Neural cell (in vitro differentiated cells): ENCODE results near the gene SERGEF. TPM values are rescaled to one million over a fixed set of nuclear protein-coding genes. Genes with fewer than 3 reads are reported as not detected.

ENCODE experiments used
- H2AFZ ChIP-seq: fragments of 200-600, 300-800 bp; sonication (generic), shearing (Covaris generic); 2 replicates; pipeline ENCODE4 v1.6.0; 2014; ENCODE audit warnings: low read depth, mild to moderate bottlenecking, antibody characterized with exemption, low read length, moderate library complexity
- H3F3A ChIP-seq: fragments of 200-600 bp; shearing (Covaris generic); 2 replicates; pipeline ENCODE4 v1.6.1; 2016; ENCODE audit warnings: mild to moderate bottlenecking, moderate library complexity, mixed read lengths, antibody characterized with exemption, low read length; ENCODE audit not compliant: insufficient read depth, poor library complexity, severe bottlenecking
- H3K27ac ChIP-seq: fragments of 200-600, 300-800 bp; sonication (generic), shearing (Covaris generic); 2 replicates; pipeline ENCODE4 v1.5.1; 2014; ENCODE audit warnings: mild to moderate bottlenecking, low read length, moderate library complexity
- H3K27me3 ChIP-seq: fragments of 300-800, 200-600 bp; sonication (generic), shearing (Covaris generic); 2 replicates; pipeline ENCODE4 v1.6.0; 2014; ENCODE audit warnings: mild to moderate bottlenecking, low read depth, low read length, moderate library complexity; ENCODE audit not compliant: insufficient read depth
- H3K36me3 ChIP-seq: fragments of 300-800, 200-600 bp; sonication (generic), shearing (Covaris generic); 2 replicates; pipeline ENCODE4 v1.5.1; 2014; ENCODE audit warnings: mild to moderate bottlenecking, antibody characterized with exemption, low read length, moderate library complexity; ENCODE audit not compliant: insufficient read depth
- H3K4me2 ChIP-seq: fragments of 300-800, 200-600 bp; sonication (generic), shearing (Covaris generic); 2 replicates; pipeline ENCODE4 v1.6.0; 2014; ENCODE audit warnings: mild to moderate bottlenecking, low read length
- H3K4me3 ChIP-seq: fragments of 300-800, 200-600 bp; sonication (generic), shearing (Covaris generic); 2 replicates; pipeline ENCODE4 v1.5.1; 2014; ENCODE audit warnings: mild to moderate bottlenecking, low read length, moderate library complexity
- H3K79me2 ChIP-seq: fragments of 200-600 bp; shearing (Covaris generic); replicated peaks from 2 replicates; pipeline ENCODE4 v1.6.0; 2014; ENCODE audit warnings: mild to moderate bottlenecking, low read length, moderate library complexity; ENCODE audit not compliant: insufficient read depth
- H3K9ac ChIP-seq: fragments of 300-800, 200-600 bp; sonication (generic), shearing (Covaris generic); 2 replicates; pipeline ENCODE4 v1.6.1; 2016; ENCODE audit warnings: mild to moderate bottlenecking, low read length, mixed read lengths
- H3K9me2 ChIP-seq: fragments of 200-600 bp; shearing (Covaris generic); 2 replicates; pipeline ENCODE4 v1.6.1; 2016; ENCODE audit warnings: mild to moderate bottlenecking, low read length, mixed read lengths; ENCODE audit not compliant: insufficient read depth
- H3K9me3 ChIP-seq: fragments of 200-600, 300-800 bp; sonication (generic), shearing (Covaris generic); 2 replicates; pipeline ENCODE4 v1.6.1; 2016; ENCODE audit warnings: mild to moderate bottlenecking, mixed run types, low read length, moderate library complexity, mixed read lengths
- H4K20me1 ChIP-seq: fragments of 200-600 bp; shearing (Covaris generic); 2 replicates; pipeline ENCODE4 v1.6.1; 2016; ENCODE audit warnings: mild to moderate bottlenecking, mixed run types; ENCODE audit not compliant: insufficient read depth
- CTCF ChIP-seq: fragments of 450-650 bp; IDR thresholded peaks from 2 replicates; pipeline ENCODE4 v1.5.1; 2014; ENCODE audit warnings: antibody characterized with exemption, mild to moderate bottlenecking, moderate library complexity; ENCODE audit not compliant: poor library complexity, severe bottlenecking
- EP300 ChIP-seq: fragments of 450-650 bp; conservative IDR thresholded peaks from 2 replicates; pipeline ENCODE4 v1.6.1; 2014; ENCODE audit warnings: antibody characterized with exemption, mild to moderate bottlenecking, moderate library complexity; ENCODE audit not compliant: poor library complexity, severe bottlenecking
- EZH2 ChIP-seq: fragments of 200-600, 300-800 bp; shearing (Covaris generic), sonication (generic); IDR thresholded peaks from 2 replicates; pipeline ENCODE4 v1.6.1; 2014; ENCODE audit warnings: antibody characterized with exemption, low read length, borderline replicate concordance, mild to moderate bottlenecking; ENCODE audit not compliant: insufficient read depth, poor library complexity, severe bottlenecking
- MXI1 ChIP-seq: fragments of 450-650 bp; conservative IDR thresholded peaks from 2 replicates; pipeline ENCODE4 v1.6.1; 2014; ENCODE audit warnings: antibody characterized with exemption, mild to moderate bottlenecking; ENCODE audit not compliant: poor library complexity, severe bottlenecking
- POLR2AphosphoS5 ChIP-seq: IDR thresholded peaks from 2 replicates; pipeline ENCODE4 v1.6.1; 2012
- RAD21 ChIP-seq: fragments of 450-650 bp; conservative IDR thresholded peaks from 2 replicates; pipeline ENCODE4 v1.6.1; 2014; ENCODE audit warnings: antibody characterized with exemption, mild to moderate bottlenecking, moderate library complexity
- REST ChIP-seq: IDR thresholded peaks from 2 replicates; pipeline ENCODE4 v1.6.1; 2012; ENCODE audit warnings: borderline replicate concordance
- SMC3 ChIP-seq: fragments of 450-650 bp; conservative IDR thresholded peaks from 2 replicates; pipeline ENCODE4 v1.6.1; 2014; ENCODE audit warnings: antibody characterized with exemption, mild to moderate bottlenecking, moderate library complexity; ENCODE audit not compliant: poor library complexity
- TAF1 ChIP-seq: IDR thresholded peaks from 2 replicates; pipeline ENCODE4 v1.6.1; 2012; ENCODE audit warnings: low read depth
- polyA plus RNA-seq: library from polyadenylated mRNA; depleted of rRNA; stranded (reverse); fragments of >200 nt; gene quantifications from 2 replicates; pipeline ENCODE4 v1.2.3, GENCODE V29; 2014

Gene SERGEF
- polyA plus RNA-seq, 1 donor from 2014 or later = 49.6 TPM

- Histone ChIP-seq H3K9me3 (no peaks in the 10 kb centered on the region), H3K4me3 (no peak overlapping the region), H3F3A (no peaks in the 10 kb centered on the region), H4K20me1 (no peaks in the 10 kb centered on the region), H3K79me2 (no peaks in the 10 kb centered on the region), H3K9ac (no peak overlapping the region), H3K9me2 (no peaks in the 10 kb centered on the region), H3K27me3 (no peaks in the 10 kb centered on the region), H3K36me3 (no peaks in the 10 kb centered on the region), H2AFZ (no peak overlapping the region), H3K4me2 (no peak overlapping the region), H3K27ac (no peak overlapping the region)
- TF ChIP-seq EP300 = no peak
- no peak for TF ChIP-seq EZH2
- TF ChIP-seq CTCF = no peak
- TF ChIP-seq MXI1 = no peak
- no peak for TF ChIP-seq REST
- TF ChIP-seq SMC3 = no peak
- TF ChIP-seq TAF1 = no peak
- TF ChIP-seq RAD21 = no peak
Observed at GRCh38 chr11:17794981-17795380, 217.9 kb downstream of the SERGEF start.

- no peak overlapping the region for H3K4me2 ChIP-seq
- no peaks in the 10 kb centered on the region for H3K36me3 ChIP-seq
- TF ChIP-seq EP300 = no peak
- TF ChIP-seq REST = no peak
- no peak for TF ChIP-seq EZH2
- no peak for TF ChIP-seq SMC3
- no peak for TF ChIP-seq MXI1
- TF ChIP-seq RAD21 = no peak
- no peak for TF ChIP-seq TAF1
- TF ChIP-seq POLR2AphosphoS5 = no peak
- TF ChIP-seq CTCF = no peak
- no peak overlapping the region for H3K4me3 ChIP-seq
- no peaks in the 10 kb centered on the region for H3K9me3 ChIP-seq
- H3K9me2 ChIP-seq = no peaks in the 10 kb centered on the region
- no peaks in the 10 kb centered on the region for H3K79me2 ChIP-seq
- H3K27ac ChIP-seq = no peak overlapping the region
- H2AFZ ChIP-seq = no peak overlapping the region
- no peaks in the 10 kb centered on the region for H4K20me1 ChIP-seq
- H3K9ac ChIP-seq = no peak overlapping the region
- no peaks in the 10 kb centered on the region for H3F3A ChIP-seq
- H3K27me3 ChIP-seq = no peaks in the 10 kb centered on the region
Observed at GRCh38 chr11:17793642-17794170, 219.1 kb downstream of the SERGEF start.
